ENCODE data around the gene DOK4. TPM values are rescaled to one million over a fixed set of nuclear protein-coding genes. Genes with fewer than 3 reads are reported as not detected.
A peak's percentile ranks its signal among the peaks of the same experiment; 100 is the strongest.

Gene DOK4
- total and polyA plus RNA-seq, 2 experiments from 2014 or later = 1,563 to 2,409 TPM

DNA sequence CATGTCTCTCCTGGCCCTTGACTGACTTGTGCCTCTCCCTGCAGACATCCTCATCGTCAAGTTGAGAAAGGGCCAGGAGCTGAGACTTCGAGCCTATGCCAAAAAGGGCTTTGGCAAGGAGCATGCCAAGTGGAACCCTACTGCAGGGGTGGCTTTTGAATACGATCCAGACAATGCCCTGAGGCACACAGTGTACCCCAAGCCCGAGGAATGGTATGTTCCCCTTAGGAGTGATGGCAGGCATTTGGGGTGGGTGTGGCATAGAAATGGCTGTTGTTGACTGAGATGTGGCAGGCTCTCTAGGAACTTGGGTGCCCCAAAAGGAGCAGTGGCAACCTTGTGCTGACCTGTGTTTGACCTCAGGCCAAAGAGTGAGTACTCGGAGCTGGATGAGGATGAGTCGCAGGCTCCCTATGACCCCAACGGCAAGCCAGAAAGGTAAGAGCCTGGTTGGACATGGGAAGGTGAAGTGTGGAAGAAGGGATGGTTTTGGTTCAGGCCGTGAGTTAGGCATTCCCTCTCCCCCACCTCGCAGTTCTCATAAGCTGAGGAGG, 16.3 kb downstream of the DOK4 start:
- Histone ChIP-seq H3K4me1 (ENCODE audit: low read depth) (peaks cover 21% of the 10 kb centered on the region), H3K27ac (peak overlapping the region; percentile 95), H3K27me3 (no peaks in the 10 kb centered on the region), H3K9me3 (ENCODE audit: low read depth) (no peaks in the 10 kb centered on the region), H3K36me3 (peaks cover 89% of the 10 kb centered on the region), H3K4me3 (no peak overlapping the region)
- peak in 1 of 2 donors; percentile 20 for DNase-seq (ENCODE audit: low read depth in 1 of 2, low spot score in 1 of 2)
- TF ChIP-seq, protein P1, sequence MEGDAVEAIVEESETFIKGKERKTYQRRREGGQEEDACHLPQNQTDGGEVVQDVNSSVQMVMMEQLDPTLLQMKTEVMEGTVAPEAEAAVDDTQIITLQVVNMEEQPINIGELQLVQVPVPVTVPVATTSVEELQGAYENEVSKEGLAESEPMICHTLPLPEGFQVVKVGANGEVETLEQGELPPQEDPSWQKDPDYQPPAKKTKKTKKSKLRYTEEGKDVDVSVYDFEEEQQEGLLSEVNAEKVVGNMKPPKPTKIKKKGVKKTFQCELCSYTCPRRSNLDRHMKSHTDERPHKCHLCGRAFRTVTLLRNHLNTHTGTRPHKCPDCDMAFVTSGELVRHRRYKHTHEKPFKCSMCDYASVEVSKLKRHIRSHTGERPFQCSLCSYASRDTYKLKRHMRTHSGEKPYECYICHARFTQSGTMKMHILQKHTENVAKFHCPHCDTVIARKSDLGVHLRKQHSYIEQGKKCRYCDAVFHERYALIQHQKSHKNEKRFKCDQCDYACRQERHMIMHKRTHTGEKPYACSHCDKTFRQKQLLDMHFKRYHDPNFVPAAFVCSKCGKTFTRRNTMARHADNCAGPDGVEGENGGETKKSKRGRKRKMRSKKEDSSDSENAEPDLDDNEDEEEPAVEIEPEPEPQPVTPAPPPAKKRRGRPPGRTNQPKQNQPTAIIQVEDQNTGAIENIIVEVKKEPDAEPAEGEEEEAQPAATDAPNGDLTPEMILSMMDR (IDR thresholded peaks at IDR 0.05; ENCODE audit: low read depth, low read length) = no peak

DNA sequence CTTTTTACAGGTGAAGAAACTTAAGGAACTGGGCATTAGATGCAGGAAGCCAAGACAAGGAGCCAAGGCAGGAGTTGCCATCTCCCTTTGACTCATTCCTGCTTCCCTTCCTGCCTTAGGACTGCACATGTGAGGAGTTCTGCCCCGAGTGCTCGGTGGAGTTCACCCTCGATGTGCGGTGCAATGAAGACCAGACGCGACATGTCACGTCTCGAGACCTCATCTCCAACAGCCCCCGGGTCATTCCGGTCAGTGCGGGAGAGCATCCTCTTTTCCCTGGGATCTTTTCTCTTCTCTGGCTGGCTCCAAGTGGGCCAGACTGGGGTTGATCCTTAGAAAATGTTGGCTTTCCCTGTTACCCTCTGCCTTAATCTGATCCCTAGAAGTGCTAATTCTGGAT, 17.2 kb downstream of the DOK4 start:
- no peak overlapping the region for H3K4me3 ChIP-seq
- H3K27ac ChIP-seq = peak overlapping the region; percentile 95
- DNase-seq (ENCODE audit: low read depth in 1 of 2, low spot score in 1 of 2) = no peak
- no peaks in the 10 kb centered on the region for H3K27me3 ChIP-seq
- TF ChIP-seq, protein P1 (IDR thresholded peaks at IDR 0.05; ENCODE audit: low read depth, low read length) = no peak
- H3K9me3 ChIP-seq (ENCODE audit: low read depth) = no peaks in the 10 kb centered on the region
- peaks cover 89% of the 10 kb centered on the region for H3K36me3 ChIP-seq
- H3K4me1 ChIP-seq (ENCODE audit: low read depth) = peaks cover 16% of the 10 kb centered on the region

DNA sequence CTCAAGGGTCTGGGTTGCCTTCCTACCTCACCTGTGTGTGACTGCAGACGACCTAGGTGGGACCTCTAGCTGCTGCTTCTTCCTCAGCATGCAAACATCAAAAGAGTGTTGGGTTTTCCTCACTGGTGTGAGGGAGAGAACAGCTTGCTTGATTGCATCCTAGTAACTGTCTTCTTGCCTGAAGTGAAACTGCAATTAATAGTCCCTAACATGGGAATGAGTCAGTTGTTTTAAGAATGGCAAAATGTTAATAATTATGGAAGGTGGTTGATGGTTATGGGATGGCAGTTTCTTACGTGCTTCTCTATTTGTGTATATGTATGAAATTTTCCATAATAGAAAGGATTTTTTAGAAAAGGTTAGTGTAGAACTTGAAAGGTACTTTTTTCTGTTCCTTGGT, 17.9 kb downstream of the DOK4 start:
- TF ChIP-seq, protein P1 (IDR thresholded peaks at IDR 0.05; ENCODE audit: low read depth, low read length) = no peak
- no peak for DNase-seq (ENCODE audit: low read depth in 1 of 2, low spot score in 1 of 2)
- peaks cover 86% of the 10 kb centered on the region for H3K36me3 ChIP-seq

DNA sequence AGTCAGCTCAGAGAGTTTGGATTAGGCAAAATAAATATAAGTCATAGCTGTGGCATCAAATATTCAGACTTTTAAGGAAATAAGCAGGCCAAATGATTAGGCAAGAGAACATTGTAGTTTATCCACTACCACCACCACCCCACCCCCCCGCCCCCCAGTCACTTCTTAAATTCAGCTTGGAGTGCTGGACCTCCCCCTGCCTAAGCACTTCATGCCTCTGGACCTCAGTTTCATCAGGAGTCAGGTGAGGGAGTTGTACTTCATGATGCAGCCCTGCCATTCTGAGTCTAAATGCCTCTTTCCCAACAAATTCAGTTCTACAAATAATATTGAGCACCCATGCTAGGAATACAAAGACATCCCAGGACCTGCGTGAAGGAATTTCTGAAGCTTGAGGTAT, 21.8 kb downstream of the DOK4 start:
- peaks cover 69% of the 10 kb centered on the region for H3K36me3 ChIP-seq
- DNase-seq (ENCODE audit: low read depth in 1 of 2, low spot score in 1 of 2) = no peak
- TF ChIP-seq, protein P1 (IDR thresholded peaks at IDR 0.05; ENCODE audit: low read depth, low read length) = no peak

More for the DNA sequence above, 17.9 kb downstream of the DOK4 start:
- Histone ChIP-seq H3K9me3 (ENCODE audit: low read depth) (no peaks in the 10 kb centered on the region), H3K4me1 (ENCODE audit: low read depth) (peaks cover 14% of the 10 kb centered on the region), H3K27ac (peak overlapping the region; percentile 95), H3K4me3 (no peak overlapping the region), H3K27me3 (no peaks in the 10 kb centered on the region)

DNA sequence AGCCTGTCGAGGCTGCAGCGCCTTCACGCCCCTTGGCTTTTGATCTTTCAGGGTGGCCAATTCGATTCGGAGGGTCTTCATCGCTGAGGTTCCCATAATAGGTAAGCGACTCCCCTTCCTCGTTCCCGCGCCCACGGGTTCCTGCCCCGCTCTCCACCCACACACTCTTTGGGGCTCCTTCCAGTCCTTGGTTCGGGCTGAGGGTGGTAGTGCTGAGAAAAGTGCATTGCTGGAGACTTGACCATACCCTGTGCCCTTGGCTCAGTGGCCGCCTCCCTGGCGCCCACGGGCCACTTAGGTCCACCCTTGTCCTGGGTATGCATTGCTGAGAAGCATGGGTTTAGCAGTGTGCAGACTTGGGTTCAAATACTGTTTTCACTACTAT, 23.3 kb downstream of the DOK4 start:
- TF ChIP-seq, protein P1 (IDR thresholded peaks at IDR 0.05; ENCODE audit: low read depth, low read length) = no peak
- peak overlapping the region; percentile 80 for H3K27ac ChIP-seq
- peak overlapping the region; percentile 84 for H3K4me3 ChIP-seq
- DNase-seq (ENCODE audit: low read depth in 1 of 2, low spot score in 1 of 2) = peak in 1 of 2 donors; percentile 19
- H3K9me3 ChIP-seq (ENCODE audit: low read depth) = no peaks in the 10 kb centered on the region
- H3K27me3 ChIP-seq = no peaks in the 10 kb centered on the region
- H3K4me1 ChIP-seq (ENCODE audit: low read depth) = no peaks in the 10 kb centered on the region
- H3K36me3 ChIP-seq = peaks cover 72% of the 10 kb centered on the region

More for the DNA sequence above, 21.8 kb downstream of the DOK4 start:
- H3K27me3 ChIP-seq = no peaks in the 10 kb centered on the region
- peak overlapping the region; percentile 55 for H3K27ac ChIP-seq
- H3K4me1 ChIP-seq (ENCODE audit: low read depth) = no peaks in the 10 kb centered on the region
- H3K4me3 ChIP-seq = no peak overlapping the region
- no peaks in the 10 kb centered on the region for H3K9me3 ChIP-seq (ENCODE audit: low read depth)
